Fibroblast of lung (primary cell): ENCODE data around the gene GOLGA8B. TPM values are rescaled to one million over a fixed set of nuclear protein-coding genes. Genes with fewer than 3 reads are reported as not detected.

Experiments used
- DNase-seq, 2 donors: peaks; one replicate each; pipeline versions ENCODE4 v3.0.0 to v3.0.0-alpha.2; 2010; ENCODE audit warnings: low read depth in 2 of 2
- H2AFZ ChIP-seq: 2 replicates; pipeline ENCODE4 v1.5.1; 2012; ENCODE audit warnings: low read length, control low read depth, inconsistent platforms
- H3K27ac ChIP-seq: 2 replicates; pipeline ENCODE4 v1.5.1; 2011; ENCODE audit warnings: low read length, control low read depth; ENCODE audit not compliant: insufficient read depth
- H3K27me3 ChIP-seq: 2 replicates; pipeline ENCODE4 v1.5.1; 2011; ENCODE audit warnings: mild to moderate bottlenecking, low read length; ENCODE audit not compliant: control insufficient read depth, insufficient read depth
- H3K36me3 ChIP-seq: 2 replicates; pipeline ENCODE4 v1.5.1; 2011; ENCODE audit warnings: low read length; ENCODE audit not compliant: control insufficient read depth, insufficient read depth
- H3K4me1 ChIP-seq: 2 replicates; pipeline ENCODE4 v1.5.1; 2011; ENCODE audit warnings: low read length; ENCODE audit not compliant: control insufficient read depth, insufficient read depth; ENCODE audit errors: extremely low read depth
- H3K4me2 ChIP-seq: 2 replicates; pipeline ENCODE4 v1.5.1; 2011; ENCODE audit warnings: low read length, control low read depth; ENCODE audit not compliant: insufficient read depth; ENCODE audit errors: extremely low read depth
- H3K4me3 ChIP-seq, 4 experiments: fragments of 200-600 bp in 1 of 4; sonication (generic) in 1 of 4; replicated peaks in 1 of 4; 2 replicates each; pipeline ENCODE4 v1.5.1; 2011 to 2016; ENCODE audit warnings: low read length in 4 of 4, low read depth in 3 of 4, mild to moderate bottlenecking in 3 of 4, control low read depth in 2 of 4, inconsistent platforms in 1 of 4, mixed read lengths in 1 of 4; ENCODE audit not compliant: insufficient read depth in 1 of 4; ENCODE audit errors: control extremely low read depth in 1 of 4
- H3K79me2 ChIP-seq: 2 replicates; pipeline ENCODE4 v1.5.1; 2012; ENCODE audit warnings: mild to moderate bottlenecking, low read length, inconsistent platforms; ENCODE audit not compliant: control insufficient read depth, insufficient read depth
- H3K9ac ChIP-seq: 2 replicates; pipeline ENCODE4 v1.5.1; 2011; ENCODE audit warnings: mild to moderate bottlenecking, low read length, control low read depth; ENCODE audit not compliant: insufficient read depth
- H3K9me3 ChIP-seq: 2 replicates; pipeline ENCODE4 v1.5.1; 2012; ENCODE audit warnings: low read depth, low read length; ENCODE audit not compliant: control insufficient read depth, insufficient read depth
- H4K20me1 ChIP-seq: 2 replicates; pipeline ENCODE4 v1.5.1; 2011; ENCODE audit warnings: low read length; ENCODE audit not compliant: control insufficient read depth, insufficient read depth; ENCODE audit errors: extremely low read depth
- EZH2 ChIP-seq: IDR thresholded peaks from 2 replicates; pipeline ENCODE4 v1.5.1; 2012; ENCODE audit warnings: low read length, control low read depth, mild to moderate bottlenecking; ENCODE audit errors: missing control alignments
- polyA plus RNA-seq, 2 donors: library from polyadenylated mRNA; depleted of rRNA in 1 of 2; stranded (reverse) in 1 of 2; unstranded in 1 of 2; fragments of >200 nt; gene quantifications; 2 replicates each; pipeline ENCODE4 v1.2.1, GENCODE V29; 2011 to 2012; ENCODE audit warnings: missing spikeins in 1 of 2
- total RNA-seq: library from RNA; depleted of rRNA; stranded (reverse); fragments of >200 nt; gene quantifications from 2 replicates; pipeline ENCODE4 v1.2.1, GENCODE V29; 2014
- TF ChIP-seq, protein P1 (sequence below), 2 donors: IDR thresholded peaks in 1 of 2; conservative IDR thresholded peaks in 1 of 2; 1 replicate in 1 of 2; 2 replicates in 1 of 2; pipeline ENCODE4 v1.5.1; 2011 to 2012; ENCODE audit warnings: low read length in 2 of 2, control low read depth in 1 of 2, inconsistent platforms in 1 of 2, low read depth in 1 of 2, mild to moderate bottlenecking in 1 of 2

GOLGA8B gene
- total and polyA plus RNA-seq, 2 donors (not counting 1 experiment from before 2014, with no cell fraction given): 14.7 to 19.6 TPM

DNA sequence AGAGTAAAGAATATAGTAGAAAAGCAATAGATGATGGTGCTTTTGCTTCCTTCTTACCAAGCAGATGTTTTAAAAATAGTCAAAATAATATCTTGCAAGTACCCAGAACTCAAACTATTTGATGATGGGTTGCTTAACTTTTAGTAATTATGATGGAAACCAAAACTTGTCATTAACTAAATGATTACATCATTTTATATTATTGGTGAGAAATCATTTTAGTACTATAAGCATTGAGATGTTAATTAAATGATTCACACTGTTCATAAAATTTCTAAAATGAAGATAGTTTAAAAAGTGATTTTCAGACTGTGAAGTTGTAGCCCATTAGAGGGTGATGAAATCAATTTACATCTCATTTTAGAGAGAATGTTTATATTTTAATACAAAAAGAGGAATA, 24.4 kb upstream of the GOLGA8B start:
- no peak overlapping the region for H3K9ac ChIP-seq
- H3K79me2 ChIP-seq: no peaks in the 10 kb centered on the region
- H3K36me3 ChIP-seq: no peaks in the 10 kb centered on the region
- TF ChIP-seq, protein P1, sequence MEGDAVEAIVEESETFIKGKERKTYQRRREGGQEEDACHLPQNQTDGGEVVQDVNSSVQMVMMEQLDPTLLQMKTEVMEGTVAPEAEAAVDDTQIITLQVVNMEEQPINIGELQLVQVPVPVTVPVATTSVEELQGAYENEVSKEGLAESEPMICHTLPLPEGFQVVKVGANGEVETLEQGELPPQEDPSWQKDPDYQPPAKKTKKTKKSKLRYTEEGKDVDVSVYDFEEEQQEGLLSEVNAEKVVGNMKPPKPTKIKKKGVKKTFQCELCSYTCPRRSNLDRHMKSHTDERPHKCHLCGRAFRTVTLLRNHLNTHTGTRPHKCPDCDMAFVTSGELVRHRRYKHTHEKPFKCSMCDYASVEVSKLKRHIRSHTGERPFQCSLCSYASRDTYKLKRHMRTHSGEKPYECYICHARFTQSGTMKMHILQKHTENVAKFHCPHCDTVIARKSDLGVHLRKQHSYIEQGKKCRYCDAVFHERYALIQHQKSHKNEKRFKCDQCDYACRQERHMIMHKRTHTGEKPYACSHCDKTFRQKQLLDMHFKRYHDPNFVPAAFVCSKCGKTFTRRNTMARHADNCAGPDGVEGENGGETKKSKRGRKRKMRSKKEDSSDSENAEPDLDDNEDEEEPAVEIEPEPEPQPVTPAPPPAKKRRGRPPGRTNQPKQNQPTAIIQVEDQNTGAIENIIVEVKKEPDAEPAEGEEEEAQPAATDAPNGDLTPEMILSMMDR (conservative IDR thresholded peaks at IDR 0.05 in 1 of 2, IDR thresholded peaks at IDR 0.05 in 1 of 2; ENCODE audit: low read depth in 1 of 2, low read length in 2 of 2): no peak
- TF ChIP-seq EZH2: no peak
- H4K20me1 ChIP-seq: no peaks in the 10 kb centered on the region
- no peak overlapping the region for H2AFZ ChIP-seq
- H3K4me2 ChIP-seq: no peak overlapping the region
- H3K4me3 ChIP-seq: no peak overlapping the region
- no peak overlapping the region for H3K27ac ChIP-seq
- H3K27me3 ChIP-seq: peaks cover 11% of the 10 kb centered on the region
- no peaks in the 10 kb centered on the region for H3K4me1 ChIP-seq
- DNase-seq: no peak
- H3K9me3 ChIP-seq: no peaks in the 10 kb centered on the region

DNA sequence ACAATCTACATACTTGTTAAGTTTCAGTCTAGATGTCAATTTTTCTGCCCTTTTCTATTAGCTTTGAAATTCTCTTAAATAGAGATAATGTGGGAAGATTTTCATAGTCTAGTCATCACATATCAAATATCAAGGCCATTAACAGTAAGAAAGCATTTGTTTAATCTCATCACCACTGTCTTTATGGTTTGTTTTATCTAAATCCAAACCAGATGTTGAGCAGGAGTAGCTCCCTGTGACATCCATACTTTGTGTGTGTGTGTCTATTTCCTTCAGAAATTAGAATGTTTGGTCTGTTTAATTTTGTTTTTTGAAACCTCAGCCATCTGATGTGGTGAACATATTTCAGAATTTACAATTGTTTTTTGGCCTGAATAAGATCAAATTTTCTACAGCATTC, 23.1 kb upstream of the GOLGA8B start:
- DNase-seq: peak; percentile 17 to 40
- Histone ChIP-seq H3K9me3 (no peaks in the 10 kb centered on the region), H3K4me3 (no peak overlapping the region), H3K27me3 (peaks cover 11% of the 10 kb centered on the region), H3K9ac (no peak overlapping the region), H2AFZ (no peak overlapping the region), H3K79me2 (no peaks in the 10 kb centered on the region), H4K20me1 (no peaks in the 10 kb centered on the region), H3K27ac (no peak overlapping the region), H3K4me2 (no peak overlapping the region), H3K36me3 (no peaks in the 10 kb centered on the region), H3K4me1 (no peaks in the 10 kb centered on the region)
- TF ChIP-seq, protein P1 (conservative IDR thresholded peaks at IDR 0.05 in 1 of 2, IDR thresholded peaks at IDR 0.05 in 1 of 2; ENCODE audit: low read depth in 1 of 2, low read length in 2 of 2): no peak
- TF ChIP-seq EZH2: no peak

DNA sequence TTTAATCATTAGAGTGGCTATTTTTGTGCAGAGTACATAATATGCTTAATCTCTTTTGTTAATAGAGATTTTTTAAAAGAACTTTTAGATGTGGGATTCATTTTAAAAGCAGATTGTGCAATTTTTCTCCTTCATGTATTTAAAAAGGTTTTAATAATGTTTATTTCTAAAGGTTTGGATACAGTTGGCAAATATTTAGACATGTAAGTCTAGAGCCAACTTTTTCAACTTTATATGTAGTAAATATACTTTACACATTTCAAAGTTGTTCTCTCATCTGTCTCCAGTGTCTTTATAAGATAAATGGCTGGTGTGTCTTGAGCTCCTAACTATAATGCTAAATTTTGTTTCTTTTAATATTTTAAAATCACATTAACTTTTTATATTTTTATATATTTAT, 22.7 kb upstream of the GOLGA8B start:
- no peak overlapping the region for H2AFZ ChIP-seq
- no peak overlapping the region for H3K27ac ChIP-seq
- H3K9me3 ChIP-seq: no peaks in the 10 kb centered on the region
- H3K36me3 ChIP-seq: no peaks in the 10 kb centered on the region
- H3K79me2 ChIP-seq: no peaks in the 10 kb centered on the region
- no peak overlapping the region for H3K4me2 ChIP-seq
- no peaks in the 10 kb centered on the region for H3K4me1 ChIP-seq
- no peaks in the 10 kb centered on the region for H4K20me1 ChIP-seq
- H3K4me3 ChIP-seq: no peak overlapping the region
- peaks cover 11% of the 10 kb centered on the region for H3K27me3 ChIP-seq
- no peak overlapping the region for H3K9ac ChIP-seq
- no peak for TF ChIP-seq EZH2
- TF ChIP-seq, protein P1 (conservative IDR thresholded peaks at IDR 0.05 in 1 of 2, IDR thresholded peaks at IDR 0.05 in 1 of 2; ENCODE audit: low read depth in 1 of 2, low read length in 2 of 2): no peak
- DNase-seq: no peak
